HK-2 (cell line): ENCODE data around the gene PMP22.

Experiments used
- DNase-seq: peaks from one replicate; pipeline ENCODE4 v3.0.0-alpha.2; 2018; ENCODE audit not compliant: unreplicated experiment

PMP22 gene

DNA sequence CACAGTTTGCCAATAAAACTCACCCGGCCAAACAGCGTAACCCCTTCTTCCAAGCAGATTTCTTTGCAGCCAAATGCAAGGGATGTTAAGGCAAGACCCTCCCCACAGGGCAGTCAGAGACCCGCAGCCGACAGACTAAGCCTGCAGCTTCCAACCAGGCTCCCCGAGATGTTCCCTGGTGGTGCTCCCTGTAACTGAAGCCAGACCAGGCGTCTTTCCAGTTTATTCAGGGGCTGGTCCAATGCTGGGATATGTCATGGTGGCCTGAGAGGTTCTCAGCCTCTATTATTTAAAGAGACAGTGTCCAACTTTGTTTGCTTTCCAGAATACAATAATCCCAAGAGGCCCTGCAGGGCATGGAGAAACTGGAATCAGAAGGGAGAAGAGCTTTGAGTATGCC is at the start of gene PMP22:
TSS of gene PMP22 (minus strand) at position 196 of the 400 bp plus-strand sequence. CDS start 4,599 bp downstream, outside the sequence.
- no peak for DNase-seq

GRCh38 chr17:15311996-15312395 is 46.9 kb upstream of the PMP22 start:
- DNase-seq, result no peak

GRCh38 chr17:15309793-15310192 is 44.7 kb upstream of the PMP22 start:
- DNase-seq, result no peak

- no peak for DNase-seq
Observed at GRCh38 chr17:15309236-15309635, 44.1 kb upstream of the PMP22 start.

GRCh38 chr17:15308758-15309157 is 43.6 kb upstream of the PMP22 start:
- DNase-seq, result no peak

GRCh38 chr17:15307710-15308111 is 42.6 kb upstream of the PMP22 start:
- no peak for DNase-seq

- DNase-seq, result no peak
Observed at GRCh38 chr17:15303851-15304250, 38.7 kb upstream of the PMP22 start.

DNA sequence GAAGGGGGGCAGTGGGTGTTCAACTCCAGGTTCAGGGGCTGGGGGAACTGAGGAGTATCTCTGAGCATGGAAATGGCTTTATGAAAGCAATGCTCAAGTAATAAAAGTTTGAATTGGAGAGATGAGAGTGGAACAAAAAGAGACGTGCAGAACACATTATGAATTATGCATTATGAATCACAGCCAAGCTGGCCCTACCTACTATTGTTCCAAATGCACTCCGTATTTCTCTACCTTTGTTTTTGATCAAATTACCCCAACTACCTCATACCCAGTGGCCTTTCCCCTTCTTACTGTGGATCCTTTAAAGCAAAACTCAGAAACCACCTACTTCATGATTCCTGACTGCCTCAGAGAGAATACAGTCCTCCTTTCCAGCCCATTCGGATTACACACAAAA is 38.1 kb upstream of the PMP22 start:
- no peak for DNase-seq

- DNase-seq, result no peak
Observed at GRCh38 chr17:15301845-15302244, 36.7 kb upstream of the PMP22 start.

DNA sequence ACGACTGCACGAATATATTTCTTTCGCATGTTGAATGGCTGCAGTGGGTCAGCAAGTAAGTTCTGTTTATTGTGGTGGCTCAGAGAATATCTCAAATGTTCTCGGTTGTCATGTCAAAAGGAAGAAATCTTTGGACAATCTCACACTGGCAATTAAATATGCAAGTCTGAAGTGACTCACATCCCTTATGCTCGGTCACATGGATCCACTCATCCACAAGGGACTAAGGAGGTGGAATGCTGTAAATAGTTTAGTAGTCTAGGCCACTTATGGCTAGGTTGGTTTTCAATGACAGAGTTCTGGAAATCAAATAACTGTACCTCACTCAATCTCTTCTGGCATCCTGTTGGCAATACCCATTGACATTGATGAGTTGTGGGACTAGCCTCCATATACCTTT is 33.0 kb upstream of the PMP22 start:
- DNase-seq, result no peak

DNA sequence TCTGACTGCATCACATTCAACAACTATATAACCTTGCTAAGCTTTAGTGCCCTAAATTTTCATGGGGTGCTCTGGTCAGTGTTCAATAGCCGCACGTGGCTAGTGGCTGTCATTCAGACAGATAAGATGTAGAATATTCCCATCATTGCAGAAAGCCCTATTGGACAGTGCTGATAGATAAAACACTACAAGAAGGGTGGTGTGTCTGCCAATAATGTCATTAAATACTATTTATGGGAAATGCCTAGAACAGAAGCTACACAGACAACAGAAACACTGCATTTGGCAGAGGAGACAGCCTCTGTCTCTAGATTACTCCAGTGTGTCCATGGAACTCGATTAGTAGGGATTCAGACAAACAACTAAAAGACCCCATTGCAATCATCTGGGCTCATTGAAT is 28.4 kb upstream of the PMP22 start:
- no peak for DNase-seq

GRCh38 chr17:15291674-15292361 is 26.7 kb upstream of the PMP22 start:
- DNase-seq, result no peak

- no peak for DNase-seq
Observed at GRCh38 chr17:15290605-15291004, 25.5 kb upstream of the PMP22 start.

DNA sequence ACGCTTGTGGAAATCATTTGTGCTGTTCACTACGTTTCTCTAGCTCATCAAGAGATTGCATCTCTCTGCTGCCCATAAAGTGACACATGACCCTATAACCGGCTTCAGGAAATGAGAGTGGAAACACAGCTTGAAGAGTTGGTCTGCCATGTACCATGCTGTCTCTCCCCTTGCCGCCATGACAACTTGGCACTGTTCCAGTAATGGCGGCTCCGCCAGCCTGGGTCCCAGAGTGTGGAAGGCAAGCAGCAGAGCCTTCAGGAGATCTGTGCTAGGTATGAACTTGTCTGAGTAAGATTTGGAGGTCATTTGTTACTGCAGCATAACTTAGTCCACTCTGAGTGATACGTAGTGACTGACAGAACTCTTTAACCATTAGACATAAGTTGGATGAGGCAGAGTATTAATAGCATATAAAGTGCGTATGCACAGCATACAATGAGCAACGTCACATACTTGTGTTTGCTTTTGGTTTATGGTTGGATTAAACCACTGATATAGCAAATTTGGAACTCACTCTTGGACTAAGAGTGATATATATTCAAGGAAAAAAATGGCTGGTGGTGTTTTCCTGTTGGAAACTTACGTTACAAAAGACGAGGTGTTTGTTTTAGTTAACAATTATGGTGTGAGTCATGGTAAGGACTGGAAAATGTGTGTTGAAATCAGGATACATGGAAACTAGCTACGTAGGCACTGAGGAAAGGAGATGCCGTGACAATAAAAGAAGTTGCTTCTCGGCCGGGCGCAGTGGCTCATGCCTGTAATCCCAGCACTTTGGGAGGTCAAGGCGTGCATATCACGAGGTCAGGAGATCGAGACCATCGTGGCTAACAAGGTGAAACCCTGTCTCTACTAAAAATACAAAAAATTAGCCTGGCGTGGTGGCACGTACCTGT is 24.4 kb upstream of the PMP22 start:
- no peak for DNase-seq

DNA sequence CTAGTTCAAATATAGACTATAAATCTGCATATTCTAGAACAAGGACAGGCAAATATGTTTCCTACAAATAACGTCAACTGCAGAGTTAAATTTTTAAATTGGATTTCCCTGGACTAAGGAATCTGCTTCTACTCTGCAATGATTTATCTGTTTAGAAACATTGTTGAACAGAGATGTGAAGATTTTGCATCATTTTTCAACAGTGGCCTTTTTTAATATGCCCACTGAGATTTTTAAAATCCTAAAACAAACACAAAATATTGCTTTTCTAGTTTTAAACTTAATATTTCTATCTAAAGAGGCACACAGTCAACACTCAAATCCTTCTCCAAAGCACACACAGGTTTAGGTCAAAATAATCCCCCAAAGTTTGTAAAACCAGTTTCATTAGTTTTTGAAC is 23.7 kb upstream of the PMP22 start:
- DNase-seq, result no peak

DNA sequence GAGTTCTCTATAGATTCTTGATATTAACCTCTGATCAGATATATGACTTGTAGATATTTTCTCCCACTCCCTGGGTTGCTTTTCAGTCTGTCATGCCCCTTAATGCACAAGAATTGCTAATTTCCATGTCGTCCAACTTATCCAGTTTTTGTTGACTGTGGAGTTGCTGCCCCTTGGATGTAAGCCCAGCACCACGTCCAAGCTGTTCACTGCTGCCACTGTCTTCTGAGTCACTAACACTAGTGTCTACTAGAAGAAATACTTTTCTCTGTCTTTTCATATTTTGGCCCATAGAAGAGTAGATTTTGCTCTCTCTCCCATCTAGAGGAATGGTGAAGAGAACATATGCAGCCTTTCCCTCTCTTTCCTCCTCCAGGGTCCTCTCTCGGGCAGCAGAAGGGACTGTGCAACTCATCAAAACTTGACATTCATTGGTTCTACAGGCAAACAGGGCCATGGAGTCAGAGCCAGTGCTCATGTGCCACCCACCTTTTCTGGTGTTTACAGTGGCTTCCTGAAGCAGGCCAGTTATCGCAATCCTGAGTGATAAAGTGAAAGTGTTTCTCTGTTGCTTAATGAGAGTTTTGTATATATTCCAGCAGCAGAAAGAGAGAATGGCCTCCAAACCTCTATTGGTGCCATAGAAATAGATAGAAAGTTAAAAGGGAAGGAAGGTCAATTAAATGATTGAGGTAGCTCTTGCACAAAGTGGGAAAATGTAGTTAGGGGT is 22.6 kb upstream of the PMP22 start:
- no peak for DNase-seq

GRCh38 chr17:15285466-15285865 is 20.3 kb upstream of the PMP22 start:
- DNase-seq, result no peak

- no peak for DNase-seq
Observed at GRCh38 chr17:15284537-15284936, 19.4 kb upstream of the PMP22 start.

- DNase-seq, result no peak
Observed at GRCh38 chr17:15284107-15284506, 19.0 kb upstream of the PMP22 start.

DNA sequence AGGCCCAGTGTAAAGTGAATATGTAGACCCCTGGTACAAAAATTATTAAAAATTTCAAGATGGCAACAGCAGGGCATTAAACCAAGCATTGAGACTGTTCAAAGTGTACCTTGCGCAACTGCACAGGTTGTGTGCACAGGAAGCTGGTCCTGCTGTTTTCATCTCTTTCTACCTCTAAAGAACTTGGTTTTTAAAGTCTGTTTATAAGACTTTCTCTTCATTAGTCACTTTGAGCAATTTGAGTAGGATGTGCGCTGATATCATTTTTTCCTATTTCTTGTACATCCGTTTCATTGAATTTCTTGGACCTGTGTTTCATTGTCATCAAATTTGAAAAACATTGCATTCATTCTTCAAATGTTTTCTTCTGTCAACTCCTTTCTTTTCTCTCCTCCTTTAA is 16.8 kb upstream of the PMP22 start:
- DNase-seq, result no peak

DNA sequence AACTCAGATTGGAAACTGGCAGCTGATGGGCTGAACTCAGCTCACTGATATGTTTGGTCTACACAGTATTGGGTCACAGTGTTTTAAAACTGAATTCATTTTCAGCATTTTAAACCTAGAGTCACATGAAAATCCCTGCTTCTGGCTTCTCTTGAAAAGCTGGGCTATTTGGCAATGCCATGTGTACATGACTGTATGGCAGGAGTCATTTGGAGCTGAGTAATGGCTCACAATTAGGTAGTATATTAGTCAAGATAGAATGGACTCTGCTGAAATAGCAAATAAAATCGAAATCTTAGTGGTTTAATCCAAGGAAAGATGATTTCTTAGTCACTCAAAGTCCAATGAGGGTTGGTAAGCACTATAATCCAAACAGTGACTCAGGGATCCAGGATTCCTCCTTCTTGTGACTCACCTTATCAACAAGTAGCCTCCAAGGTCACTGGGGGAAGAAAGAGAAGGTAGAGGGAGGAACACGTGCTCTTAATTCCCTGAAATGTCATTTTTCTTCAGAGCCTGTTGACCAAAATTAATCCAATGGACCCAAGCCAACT is 13.9 kb upstream of the PMP22 start:
- no peak for DNase-seq

- no peak for DNase-seq
Observed at GRCh38 chr17:15278380-15278779, 13.3 kb upstream of the PMP22 start.
